CD14-positive monocyte (primary cell): ENCODE data around the gene DPH6. TPM values are rescaled to one million over a fixed set of nuclear protein-coding genes. Genes with fewer than 3 reads are reported as not detected.

Experiments
- DNase-seq, 3 donors: peaks; one replicate each; pipeline ENCODE4 v3.0.0-alpha.2; 2011 to 2022
- H2AFZ ChIP-seq: 2 replicates; pipeline ENCODE4 v1.6.0; 2012; ENCODE audit warnings: mild to moderate bottlenecking, low read depth, low read length, inconsistent platforms; ENCODE audit not compliant: insufficient read depth, poor library complexity, severe bottlenecking
- H3K27ac ChIP-seq, 2 donors: 1 replicate in 1 of 2; 2 replicates in 1 of 2; pipeline ENCODE4 v1.5.1; 2012 to 2013; ENCODE audit warnings: low read length in 2 of 2, control low read depth in 1 of 2, inconsistent platforms in 1 of 2, low read depth in 1 of 2, mild to moderate bottlenecking in 1 of 2
- H3K27me3 ChIP-seq, 2 donors: one replicate each; pipeline versions ENCODE4 v1.6.0 to v1.6.1; 2011 to 2013; ENCODE audit warnings: low read length in 2 of 2; ENCODE audit not compliant: control insufficient read depth in 2 of 2, insufficient read depth in 2 of 2
- H3K36me3 ChIP-seq, 2 donors: replicated peaks in 1 of 2; 1 replicate in 1 of 2; 2 replicates in 1 of 2; pipeline versions ENCODE4 v1.5.1 to v1.6.1; 2012 to 2013; ENCODE audit warnings: low read length in 2 of 2, control low read depth in 1 of 2, inconsistent platforms in 1 of 2, mild to moderate bottlenecking in 1 of 2; ENCODE audit not compliant: insufficient read depth in 2 of 2, control insufficient read depth in 1 of 2
- H3K4me1 ChIP-seq, 2 donors: 1 replicate in 1 of 2; 2 replicates in 1 of 2; pipeline versions ENCODE4 v1.5.1 to v1.6.1; 2012 to 2013; ENCODE audit warnings: low read length in 2 of 2, control low read depth in 1 of 2, inconsistent platforms in 1 of 2, mild to moderate bottlenecking in 1 of 2, moderate library complexity in 1 of 2; ENCODE audit not compliant: insufficient read depth in 2 of 2, control insufficient read depth in 1 of 2
- H3K4me2 ChIP-seq: replicated peaks from 2 replicates; pipeline ENCODE3; 2012; ENCODE audit warnings: low read length, moderate library complexity, mild to moderate bottlenecking; ENCODE audit not compliant: poor library complexity, severe bottlenecking; ENCODE audit errors: extremely low read depth
- H3K4me3 ChIP-seq, 3 experiments: fragments of 200-600 bp in 1 of 3; sonication (generic) in 1 of 3; replicated peaks in 1 of 3; 1 replicate in 2 of 3; 2 replicates in 1 of 3; pipeline ENCODE4 v1.5.1; 2011 to 2013; ENCODE audit warnings: low read length in 3 of 3, mild to moderate bottlenecking in 3 of 3, control low read depth in 2 of 3, low read depth in 2 of 3, inconsistent platforms in 1 of 3, moderate library complexity in 1 of 3
- H3K79me2 ChIP-seq: 2 replicates; pipeline ENCODE4 v1.6.0; 2012; ENCODE audit warnings: mild to moderate bottlenecking, control low read depth, inconsistent platforms, low read length, moderate library complexity; ENCODE audit not compliant: insufficient read depth
- H3K9ac ChIP-seq: 2 replicates; pipeline ENCODE4 v1.6.0; 2017; ENCODE audit warnings: low read length, mild to moderate bottlenecking; ENCODE audit not compliant: insufficient read depth, poor library complexity, severe bottlenecking
- H3K9me3 ChIP-seq, 2 donors: replicated peaks in 1 of 2; 1 replicate in 1 of 2; 2 replicates in 1 of 2; pipeline versions ENCODE4 v1.5.1 to v1.6.1; 2012 to 2013; ENCODE audit warnings: low read length in 2 of 2, control low read depth in 1 of 2; ENCODE audit not compliant: control insufficient read depth in 1 of 2, insufficient read depth in 1 of 2
- H4K20me1 ChIP-seq: 2 replicates; pipeline ENCODE4 v1.6.0; 2012; ENCODE audit warnings: mild to moderate bottlenecking, low read length, control low read depth, moderate library complexity; ENCODE audit not compliant: insufficient read depth
- H3K27ac Mint-ChIP-seq, 7 donors: one replicate each; pipeline ENCODE4 v1.8.0; 2020; ENCODE audit warnings: mild to moderate bottlenecking in 7 of 7, mixed read lengths in 7 of 7, moderate library complexity in 6 of 7, inconsistent platforms in 2 of 7
- H3K27me3 Mint-ChIP-seq, 3 donors: one replicate each; pipeline ENCODE4 v1.8.0; 2021 to 2022; ENCODE audit warnings: low read depth in 3 of 3, mild to moderate bottlenecking in 3 of 3, mixed read lengths in 3 of 3, moderate library complexity in 3 of 3, inconsistent platforms in 1 of 3
- H3K36me3 Mint-ChIP-seq, 2 donors: one replicate each; pipeline ENCODE4 v1.8.0; 2020; ENCODE audit warnings: mixed read lengths in 2 of 2, inconsistent platforms in 1 of 2, mild to moderate bottlenecking in 1 of 2
- H3K4me1 Mint-ChIP-seq: one replicate; pipeline ENCODE4 v1.8.0; 2020; ENCODE audit warnings: mild to moderate bottlenecking, mixed read lengths
- H3K4me3 Mint-ChIP-seq, 2 donors: one replicate each; pipeline ENCODE4 v1.8.0; 2020; ENCODE audit warnings: mild to moderate bottlenecking in 2 of 2, mixed read lengths in 2 of 2, moderate library complexity in 1 of 2
- H3K9me3 Mint-ChIP-seq, 7 donors: one replicate each; pipeline ENCODE4 v1.8.0; 2020 to 2022; ENCODE audit warnings: mixed read lengths in 7 of 7, mild to moderate bottlenecking in 6 of 7, moderate library complexity in 6 of 7, inconsistent platforms in 2 of 7
- WGBS: methylation state at CpG from one replicate; pipeline ENCODE4 v1.1.5; 2013; ENCODE audit warnings: missing lambda C conversion rate; ENCODE audit not compliant: insufficient coverage; 5-methylcytosine and 5-hydroxymethylcytosine counted together
- intact Hi-C, 2 donors: fragments of 100-400 bp; cut with micrococcal nuclease; formaldehyde crosslinking; loops; one replicate each; pipeline versions ENCODE4 v1.15.0 to v1.15.1; 2023
- polyA plus RNA-seq, 3 donors: library from polyadenylated mRNA; depleted of rRNA in 1 of 3; unstranded in 2 of 3; stranded (reverse) in 1 of 3; fragments of 300-500 nt in 2 of 3; fragments of >200 nt in 1 of 3; fragmentation: Illumina TruSeq in 2 of 3; gene quantifications; 1 replicate in 2 of 3; 2 replicates in 1 of 3; pipeline ENCODE4 v1.2.3, GENCODE V29; 2012 to 2021
- TF ChIP-seq, protein P1 (sequence below): fragments of 200-600 bp; IDR thresholded peaks from one replicate; pipeline ENCODE4 v1.8.0; 2022; ENCODE audit warnings: antibody characterized with exemption, mild to moderate bottlenecking

The DPH6 gene
- polyA plus RNA-seq, 3 donors: 7.6 to 18.2 (median 13.6) TPM

- no peaks in the 10 kb centered on the region for H3K4me1 Mint-ChIP-seq
- Histone ChIP-seq H3K4me1 (no peaks in the 10 kb centered on the region), H3K4me2 (no peak overlapping the region), H3K27ac (no peak overlapping the region), H4K20me1 (no peaks in the 10 kb centered on the region), H3K9ac (no peak overlapping the region), H2AFZ (no peak overlapping the region), H3K4me3 (no peak overlapping the region), H3K9me3 (peaks cover 2 to 4% of the 10 kb centered on the region in 2 donors), H3K27me3 (no peaks in the 10 kb centered on the region), H3K36me3 (no peaks in the 10 kb centered on the region), H3K79me2 (no peaks in the 10 kb centered on the region)
- no peaks in the 10 kb centered on the region for H3K27me3 Mint-ChIP-seq
- H3K9me3 Mint-ChIP-seq: peaks cover 0 to 13% (median 6%) of the 10 kb centered on the region in 7 donors
- H3K36me3 Mint-ChIP-seq: peaks cover 2 to 4% of the 10 kb centered on the region in 2 donors
- no CpG with 5 or more reads among the region's 1 CpG for WGBS
- intact Hi-C loops: no loop called here
- no peak for DNase-seq
- TF ChIP-seq, protein P1, sequence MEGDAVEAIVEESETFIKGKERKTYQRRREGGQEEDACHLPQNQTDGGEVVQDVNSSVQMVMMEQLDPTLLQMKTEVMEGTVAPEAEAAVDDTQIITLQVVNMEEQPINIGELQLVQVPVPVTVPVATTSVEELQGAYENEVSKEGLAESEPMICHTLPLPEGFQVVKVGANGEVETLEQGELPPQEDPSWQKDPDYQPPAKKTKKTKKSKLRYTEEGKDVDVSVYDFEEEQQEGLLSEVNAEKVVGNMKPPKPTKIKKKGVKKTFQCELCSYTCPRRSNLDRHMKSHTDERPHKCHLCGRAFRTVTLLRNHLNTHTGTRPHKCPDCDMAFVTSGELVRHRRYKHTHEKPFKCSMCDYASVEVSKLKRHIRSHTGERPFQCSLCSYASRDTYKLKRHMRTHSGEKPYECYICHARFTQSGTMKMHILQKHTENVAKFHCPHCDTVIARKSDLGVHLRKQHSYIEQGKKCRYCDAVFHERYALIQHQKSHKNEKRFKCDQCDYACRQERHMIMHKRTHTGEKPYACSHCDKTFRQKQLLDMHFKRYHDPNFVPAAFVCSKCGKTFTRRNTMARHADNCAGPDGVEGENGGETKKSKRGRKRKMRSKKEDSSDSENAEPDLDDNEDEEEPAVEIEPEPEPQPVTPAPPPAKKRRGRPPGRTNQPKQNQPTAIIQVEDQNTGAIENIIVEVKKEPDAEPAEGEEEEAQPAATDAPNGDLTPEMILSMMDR: no peak
- no peak overlapping the region for H3K4me3 Mint-ChIP-seq
- H3K27ac Mint-ChIP-seq: no peak overlapping the region
These were observed 64.9 kb downstream of the DPH6 start for GRCh38 chr15:35481064-35481463.

GRCh38 chr15:35479423-35479822 lies 66.5 kb downstream of the DPH6 start:
- intact Hi-C loops: no loop called here

More at GRCh38 chr15:35479423-35479822, 66.5 kb downstream of the DPH6 start:
- Histone ChIP-seq H2AFZ (no peak overlapping the region), H3K27me3 (no peaks in the 10 kb centered on the region), H3K27ac (no peak overlapping the region), H3K4me3 (no peak overlapping the region), H4K20me1 (no peaks in the 10 kb centered on the region), H3K79me2 (no peaks in the 10 kb centered on the region), H3K36me3 (no peaks in the 10 kb centered on the region), H3K4me2 (no peak overlapping the region), H3K9ac (no peak overlapping the region), H3K4me1 (no peaks in the 10 kb centered on the region), H3K9me3 (no peaks in the 10 kb centered on the region)
- WGBS: 100% methylated on average over 1 of the region's 1 CpG
- Mint-ChIP-seq H3K36me3 (peaks cover 0 to 2% of the 10 kb centered on the region in 2 donors), H3K27ac (no peak overlapping the region), H3K4me3 (no peak overlapping the region), H3K4me1 (no peaks in the 10 kb centered on the region), H3K27me3 (no peaks in the 10 kb centered on the region), H3K9me3 (peaks cover 0 to 8% (median 3%) of the 10 kb centered on the region in 7 donors)
- TF ChIP-seq, protein P1: no peak
- DNase-seq: no peak
